HG02852 (cell line): ENCODE results near the gene SLC44A1.

Source experiments
- ATAC-seq: cut with Tn5 transposase; IDR thresholded peaks from one replicate; pipeline ENCODE4 v1.9.1; 2021; ENCODE audit warnings: mild to moderate bottlenecking, moderate library complexity; ENCODE audit not compliant: unreplicated experiment

Gene SLC44A1

DNA sequence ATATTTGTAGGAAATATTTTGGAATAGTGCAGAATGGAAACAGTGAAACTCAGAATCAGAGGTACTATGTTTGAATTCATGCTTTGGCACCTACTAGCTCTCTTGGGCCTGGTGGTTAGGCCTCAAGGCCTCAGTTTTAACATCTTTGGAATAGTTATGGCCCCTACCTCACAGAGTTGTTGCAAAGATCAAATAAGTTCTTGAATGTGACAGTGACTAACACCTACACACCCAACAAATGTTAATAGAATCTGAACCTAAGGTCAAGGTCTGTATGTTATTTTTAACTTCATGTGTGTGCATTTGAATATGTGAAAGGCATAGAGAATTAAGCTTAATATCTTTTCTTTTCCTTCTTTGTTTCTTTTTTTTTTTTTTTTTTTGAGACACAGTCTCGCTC lies 87.3 kb downstream of the SLC44A1 start:
- ATAC-seq = no peak

DNA sequence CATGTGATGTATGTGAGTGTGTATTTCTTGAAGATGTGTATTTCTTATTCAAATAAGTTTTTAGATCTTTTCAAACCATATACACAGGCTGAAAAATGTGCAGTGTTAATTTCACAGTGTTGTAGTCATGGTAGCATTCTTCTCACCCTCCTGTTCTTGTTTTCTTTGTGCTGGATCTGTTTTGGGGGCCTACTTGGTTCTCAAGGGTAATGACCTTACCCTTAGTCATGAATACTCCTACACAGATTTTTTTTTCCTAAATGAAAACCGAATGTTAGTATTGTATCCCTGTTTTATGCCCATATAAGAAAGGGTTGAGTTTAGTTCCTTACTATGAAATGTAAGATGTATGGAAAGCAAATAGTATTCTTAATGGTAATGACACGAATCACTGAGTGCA lies 88.0 kb downstream of the SLC44A1 start:
- ATAC-seq = no peak

DNA sequence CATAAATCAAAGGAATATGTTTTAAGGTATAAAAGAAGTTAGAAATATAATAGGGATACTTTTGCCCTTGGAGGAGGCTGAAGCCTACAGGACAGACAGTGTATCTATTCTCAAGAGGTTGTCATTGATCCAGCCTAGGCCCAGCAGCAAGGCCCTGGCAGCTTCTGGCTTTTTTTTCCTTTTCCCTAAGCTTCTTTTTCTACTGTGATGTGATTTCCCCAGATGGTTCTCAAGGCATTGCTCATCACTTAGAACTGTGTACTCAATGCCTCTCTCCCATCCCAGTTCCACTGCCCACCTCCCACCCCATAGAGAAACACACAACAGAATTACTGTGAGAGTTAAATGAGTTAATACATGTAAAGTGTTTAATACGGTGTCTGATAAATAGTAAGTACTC lies 88.6 kb downstream of the SLC44A1 start:
- ATAC-seq = no peak

DNA sequence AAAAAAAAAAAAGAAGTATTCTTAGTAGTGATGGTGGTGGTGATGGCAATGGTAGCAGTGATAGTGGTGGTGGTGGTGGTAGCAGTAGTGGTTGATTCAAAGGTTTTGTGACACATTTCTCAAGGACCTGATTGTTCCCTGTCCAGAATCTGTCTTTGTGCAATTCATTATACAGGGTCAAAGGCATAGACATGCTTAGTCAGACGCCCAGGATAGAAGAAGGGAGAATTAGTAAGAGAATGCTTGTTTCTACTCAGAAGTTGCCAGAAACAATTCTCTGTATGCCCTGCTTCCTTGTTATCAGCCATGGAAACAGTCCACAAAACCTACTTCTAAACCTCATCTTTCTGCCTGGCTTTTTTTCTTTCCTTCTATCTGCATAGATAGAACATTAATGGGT lies 89.4 kb downstream of the SLC44A1 start:
- ATAC-seq = no peak

DNA sequence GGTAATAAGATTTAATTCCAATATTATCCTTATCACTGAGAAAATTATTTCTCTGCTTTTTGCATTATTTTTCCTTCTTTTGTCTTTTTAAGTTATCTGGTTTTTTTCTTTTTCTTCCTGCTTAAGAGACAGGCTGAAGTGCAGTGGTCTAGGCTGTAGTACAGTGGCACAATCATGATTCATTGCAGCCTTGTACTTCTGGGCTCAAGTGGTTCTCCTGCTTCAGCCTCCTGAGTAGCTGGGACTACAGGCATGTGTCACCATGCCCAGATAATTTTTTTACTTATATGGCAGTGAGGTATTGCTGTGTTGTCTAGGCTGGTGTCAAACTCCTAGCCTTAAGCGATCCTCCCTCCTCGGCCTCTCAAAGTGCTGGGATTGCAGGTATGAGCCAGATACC lies 93.9 kb downstream of the SLC44A1 start:
- no peak for ATAC-seq

DNA sequence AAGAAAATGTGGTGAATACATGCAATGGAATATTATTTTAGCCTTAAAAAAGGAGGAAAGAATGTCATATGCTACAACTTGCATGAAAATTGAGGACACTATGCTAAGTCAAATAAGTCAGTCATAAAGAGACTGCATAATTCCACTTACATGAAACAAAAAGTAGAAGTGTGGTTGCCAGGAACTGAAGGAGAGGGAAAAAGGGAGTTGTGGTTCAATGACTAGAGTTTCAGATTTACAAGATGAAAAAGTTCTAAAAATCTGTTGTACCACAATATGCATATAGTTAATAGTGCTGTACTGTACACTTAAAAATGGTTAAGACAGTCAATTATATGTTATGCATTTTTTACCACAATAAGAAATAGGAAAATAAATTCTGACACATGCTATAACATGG lies 95.4 kb downstream of the SLC44A1 start:
- peak; percentile 42 for ATAC-seq

DNA sequence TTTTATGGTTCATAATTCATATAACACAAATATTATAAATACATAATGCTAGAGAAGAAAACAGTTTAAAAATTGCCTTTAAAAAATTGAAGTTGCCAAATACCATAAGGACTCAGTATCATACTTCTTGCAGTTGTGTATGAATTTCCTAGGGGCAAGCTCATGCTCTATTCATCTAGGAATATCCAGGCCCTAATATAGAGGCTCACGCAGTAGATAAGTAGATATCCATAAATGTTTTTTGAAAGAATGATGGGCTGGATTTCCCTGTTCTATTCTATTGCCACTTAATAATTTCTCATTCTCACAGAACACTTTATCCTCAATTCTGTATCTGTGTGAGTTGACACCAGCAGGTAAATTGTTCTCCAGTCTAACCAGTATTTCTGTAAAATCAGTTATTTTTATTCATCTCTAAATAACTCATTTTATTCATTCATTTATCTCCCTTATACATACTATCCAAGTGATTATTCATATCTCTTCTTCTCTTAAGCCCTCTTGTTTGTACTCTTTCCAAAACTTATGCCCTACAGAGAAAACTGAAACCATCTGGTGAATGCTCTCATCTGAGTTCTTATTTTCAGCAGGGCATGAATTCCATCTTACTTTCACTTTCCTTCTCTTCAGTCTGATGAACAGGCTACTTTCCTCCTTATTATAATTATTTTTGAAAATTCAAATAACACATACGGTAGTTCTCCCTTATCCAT lies 97.1 kb downstream of the SLC44A1 start:
- ATAC-seq = peak; percentile 56

DNA sequence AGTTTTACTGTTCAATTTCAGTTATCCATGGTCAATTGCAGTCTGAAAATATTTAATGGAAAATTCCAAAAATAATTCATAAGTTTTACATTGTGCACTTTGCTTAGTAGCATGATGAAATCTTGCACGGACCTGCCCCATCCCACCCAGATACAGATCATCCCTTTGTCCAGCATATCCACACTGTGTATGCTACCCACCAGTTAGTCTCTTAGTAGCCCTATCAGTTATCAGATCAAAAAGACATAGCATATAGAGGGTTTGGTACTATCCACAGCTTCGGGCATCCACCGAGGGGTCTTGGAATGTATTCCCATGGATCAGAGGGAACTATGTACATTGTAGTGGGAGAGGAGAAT lies 97.7 kb downstream of the SLC44A1 start:
- no peak for ATAC-seq

DNA sequence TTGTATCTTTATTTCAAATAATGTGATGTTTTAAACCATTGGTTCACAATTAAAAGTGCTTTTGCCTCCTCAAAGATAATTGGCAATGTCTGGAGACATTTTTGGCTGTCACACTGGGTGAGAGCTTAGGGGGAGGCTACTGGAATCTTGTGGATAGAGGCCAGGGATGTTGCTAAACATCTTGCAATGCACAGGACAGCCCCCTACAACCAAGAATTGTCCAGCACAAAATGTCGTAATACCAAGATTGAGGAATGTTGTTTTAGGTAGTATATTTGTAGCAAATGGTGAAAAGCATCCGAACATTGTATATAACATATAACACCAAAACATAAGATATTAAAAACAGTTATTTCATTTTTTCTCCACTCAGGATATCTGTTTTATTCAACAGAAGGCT lies 99.8 kb downstream of the SLC44A1 start:
- no peak for ATAC-seq

DNA sequence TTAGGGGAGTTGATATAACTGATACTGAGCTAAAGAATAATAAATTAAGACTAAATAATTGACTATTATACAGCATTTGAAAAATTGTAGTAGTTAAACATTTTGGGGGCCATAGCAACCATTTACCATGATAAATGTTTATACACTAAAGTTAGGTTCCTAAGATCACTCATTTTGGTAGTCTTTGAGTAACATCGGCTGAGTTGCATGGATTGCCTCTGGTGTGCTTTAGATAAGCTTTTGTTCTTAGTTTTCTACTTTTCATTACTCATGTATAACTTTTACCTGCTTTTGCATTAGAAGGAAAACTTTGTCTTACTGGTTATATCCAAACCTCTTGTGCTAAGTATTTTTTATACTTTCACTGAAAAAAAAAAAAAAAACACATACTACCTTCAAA lies 101.2 kb downstream of the SLC44A1 start:
- no peak for ATAC-seq

DNA sequence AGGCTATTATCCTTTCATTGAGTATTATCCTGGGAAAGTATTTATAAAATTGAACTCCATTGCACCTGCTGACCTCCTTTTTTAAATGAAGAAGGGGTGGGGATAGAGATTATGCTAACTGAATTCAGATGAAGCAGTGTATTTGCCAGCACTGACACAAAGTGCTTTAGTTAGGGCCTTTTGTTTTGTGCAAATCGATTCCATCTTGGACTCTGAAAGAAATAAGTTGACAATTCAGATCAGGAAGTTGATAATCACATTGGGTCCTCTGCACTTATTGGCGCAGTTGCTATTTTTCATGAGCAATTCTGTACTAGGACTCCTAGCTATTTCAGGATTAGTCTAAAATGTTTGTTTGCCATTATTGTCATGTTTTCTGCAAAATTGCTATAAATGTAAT lies 101.8 kb downstream of the SLC44A1 start:
- ATAC-seq = no peak

DNA sequence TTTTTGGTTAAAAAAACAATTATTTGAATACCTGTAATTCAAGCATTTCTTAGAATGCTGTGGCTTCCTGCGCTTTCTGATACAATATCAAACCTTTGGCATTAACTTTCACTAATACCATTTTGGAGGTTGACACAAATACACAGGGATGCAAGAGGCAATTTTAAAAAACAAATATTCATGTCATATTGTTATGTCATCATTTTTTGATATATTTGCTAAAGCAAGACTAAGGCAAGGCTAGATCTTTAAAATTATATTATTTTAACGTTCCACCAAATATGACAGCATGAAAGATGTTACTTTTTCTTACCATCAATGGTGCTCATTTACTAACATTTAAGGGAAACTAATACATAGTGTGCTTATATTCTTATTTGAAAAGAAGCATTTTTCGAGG lies 110.0 kb downstream of the SLC44A1 start:
- no peak for ATAC-seq

DNA sequence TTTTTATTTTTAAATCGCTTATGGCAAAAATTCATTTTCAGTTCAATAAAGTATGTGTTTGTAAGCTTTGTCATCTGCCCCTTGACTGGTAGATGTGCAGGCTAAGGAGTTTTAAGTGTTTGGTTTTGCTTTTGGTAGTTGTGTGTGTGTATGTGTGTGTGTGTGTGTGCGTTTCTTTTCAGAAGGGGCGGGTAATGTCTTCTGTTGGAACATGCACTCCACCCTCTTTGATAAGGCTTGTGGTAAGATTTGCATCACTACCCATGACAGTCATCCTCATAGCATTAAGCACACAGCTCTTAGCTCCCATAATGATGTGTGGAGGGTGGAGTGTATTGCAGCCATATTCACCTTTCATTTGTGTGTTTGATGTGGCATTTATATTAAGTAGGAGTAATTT lies 111.3 kb downstream of the SLC44A1 start:
- ATAC-seq = peak; percentile 49

DNA sequence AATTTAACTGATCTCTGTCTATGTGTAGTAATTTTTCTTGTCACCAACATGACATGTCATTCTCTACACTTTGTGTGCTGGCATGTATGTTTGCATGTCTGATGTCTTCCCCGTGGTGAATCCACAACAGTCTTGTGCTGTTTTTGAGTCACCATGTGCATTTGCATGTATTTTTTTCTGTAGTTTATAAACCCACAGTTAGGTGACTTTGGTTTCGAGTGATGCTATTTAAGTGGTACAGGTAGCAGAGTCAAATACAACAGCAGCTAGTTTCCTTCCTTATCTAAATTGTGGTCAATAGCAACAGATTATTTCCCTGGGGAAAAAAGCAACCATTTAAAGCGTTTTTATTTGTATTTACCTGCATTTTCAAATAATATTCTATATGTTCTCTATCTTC lies 113.5 kb downstream of the SLC44A1 start:
- peak; percentile 91 for ATAC-seq

DNA sequence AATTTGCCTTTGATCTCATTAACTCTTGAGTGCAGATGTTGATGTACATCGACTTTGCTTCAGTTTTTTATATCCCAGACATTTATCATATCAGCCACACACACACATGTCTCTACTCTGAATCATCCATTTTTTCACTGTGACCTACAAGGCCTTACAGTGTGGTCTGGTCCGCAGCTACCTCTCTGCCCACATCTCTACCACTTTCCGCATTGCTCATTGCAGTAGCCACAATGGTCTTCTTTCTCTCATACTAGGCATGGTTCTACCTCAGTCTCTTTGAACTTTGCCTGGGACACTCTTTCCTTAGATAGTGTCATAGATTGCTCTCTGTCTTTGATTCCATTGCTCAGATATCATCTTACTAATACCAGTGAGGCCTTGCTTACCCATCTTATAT lies 115.4 kb downstream of the SLC44A1 start:
- ATAC-seq = peak; percentile 42

DNA sequence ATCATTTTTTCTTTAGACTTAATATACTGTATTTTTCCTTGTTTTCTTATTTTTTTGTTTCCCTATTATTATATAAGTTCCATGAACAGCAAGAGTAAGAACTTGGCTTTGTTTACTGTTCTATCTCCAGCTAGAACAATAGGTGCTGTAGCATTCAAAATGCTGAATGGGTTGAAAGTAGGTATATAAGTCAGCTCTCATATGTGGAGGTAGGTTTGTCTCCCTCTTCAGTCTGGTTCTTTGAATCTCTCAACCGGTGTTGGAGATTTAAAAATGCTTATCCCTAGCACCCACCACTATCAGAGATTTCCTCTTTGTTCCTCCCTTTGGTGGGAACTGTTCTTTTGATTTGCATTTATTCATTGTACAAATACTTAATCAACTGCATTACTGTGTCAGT lies 115.9 kb downstream of the SLC44A1 start:
- ATAC-seq = no peak

DNA sequence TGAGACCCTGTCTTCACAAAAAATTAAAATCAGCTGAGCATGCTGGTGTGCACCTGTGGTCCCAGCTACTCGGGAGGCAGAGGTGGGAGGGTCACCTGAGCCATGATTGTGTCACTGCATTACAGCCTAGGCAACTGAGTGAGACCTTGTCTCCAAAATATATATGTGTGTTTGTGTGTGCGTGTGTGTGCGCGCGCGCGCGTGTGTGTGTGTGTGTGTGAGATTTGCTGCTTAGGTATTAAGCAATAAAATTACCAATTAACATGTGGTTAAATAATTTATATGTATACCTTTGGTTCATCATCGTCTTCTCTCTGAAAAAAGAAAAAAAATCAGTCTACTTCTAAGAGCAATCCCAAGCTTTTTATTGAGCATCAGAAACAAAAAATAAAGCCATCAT lies 117.4 kb downstream of the SLC44A1 start:
- no peak for ATAC-seq

DNA sequence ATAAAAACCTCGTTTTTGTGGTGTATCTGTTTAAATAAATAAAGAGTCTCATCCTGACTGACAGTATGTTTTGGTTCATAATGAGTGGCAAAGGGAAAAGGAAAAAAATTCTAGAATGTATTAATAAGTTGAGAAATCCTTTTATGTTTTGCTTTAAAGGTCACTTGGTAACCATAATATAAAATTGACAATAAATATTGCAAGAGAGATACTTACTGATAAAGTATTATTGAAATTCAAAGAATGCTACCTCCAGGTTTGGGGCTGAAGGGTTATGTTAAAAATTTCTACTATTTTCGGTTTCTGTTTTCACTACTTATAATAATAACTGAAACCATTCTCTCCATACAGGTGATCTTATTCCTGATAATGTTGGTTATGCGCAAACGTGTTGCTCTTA lies 118.0 kb downstream of the SLC44A1 start:
- ATAC-seq = no peak

DNA sequence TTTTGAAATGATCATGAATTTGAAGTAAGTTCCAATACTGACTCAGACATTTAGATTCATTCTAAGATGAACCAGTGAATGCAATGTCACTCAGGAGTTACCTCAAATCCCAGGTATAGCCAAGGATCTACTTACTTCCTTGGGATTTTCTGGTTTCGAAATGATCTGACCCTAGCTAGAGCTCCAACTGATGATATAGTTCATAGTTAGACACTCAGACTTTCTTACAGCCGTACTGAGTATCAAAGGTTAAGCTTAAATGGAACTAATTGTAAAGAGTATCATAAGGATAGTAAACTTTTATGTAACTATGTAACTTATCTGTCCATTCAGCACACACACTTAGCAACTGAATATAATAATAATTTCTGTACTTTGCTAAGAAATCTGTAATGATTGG lies 119.4 kb downstream of the SLC44A1 start:
- no peak for ATAC-seq

DNA sequence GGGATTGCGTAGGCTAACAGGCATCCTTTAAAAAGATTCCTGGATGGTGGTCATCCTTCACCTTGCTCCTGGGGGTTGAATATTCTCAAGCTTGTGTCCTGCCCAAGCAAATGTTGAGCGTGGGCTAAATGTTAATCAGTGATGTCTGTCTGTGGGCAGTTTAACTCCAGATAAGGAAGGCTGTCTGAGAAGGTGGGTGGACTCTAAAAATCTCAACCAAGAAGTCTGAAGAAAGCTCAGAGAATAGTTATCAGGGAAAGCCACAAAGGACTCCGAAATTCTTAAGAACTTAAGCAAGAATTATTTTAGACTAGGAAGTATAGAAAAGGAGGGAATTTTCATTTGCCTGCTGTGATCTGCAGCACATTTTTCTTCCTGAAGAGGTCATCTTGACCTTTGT lies 125.5 kb downstream of the SLC44A1 start:
- no peak for ATAC-seq

DNA sequence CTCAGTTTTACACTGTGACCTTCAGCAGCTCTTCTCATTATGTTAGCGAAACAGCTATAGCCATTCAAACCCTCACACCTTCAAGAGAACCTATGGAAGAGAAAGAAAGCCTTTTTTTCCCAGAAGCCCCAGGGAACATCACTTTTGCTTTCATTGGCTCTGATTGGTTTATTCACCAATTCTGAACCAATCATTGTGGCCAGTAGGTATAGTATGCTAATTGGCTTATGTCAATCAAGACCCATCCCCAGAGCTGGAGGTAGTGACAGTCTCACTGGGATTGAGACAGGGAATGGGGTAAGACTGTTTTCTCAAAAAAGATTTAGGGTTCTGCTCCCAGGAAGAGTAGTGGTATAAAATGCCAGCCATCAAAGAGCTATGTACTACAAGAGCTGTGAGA lies 129.3 kb downstream of the SLC44A1 start:
- ATAC-seq = no peak

DNA sequence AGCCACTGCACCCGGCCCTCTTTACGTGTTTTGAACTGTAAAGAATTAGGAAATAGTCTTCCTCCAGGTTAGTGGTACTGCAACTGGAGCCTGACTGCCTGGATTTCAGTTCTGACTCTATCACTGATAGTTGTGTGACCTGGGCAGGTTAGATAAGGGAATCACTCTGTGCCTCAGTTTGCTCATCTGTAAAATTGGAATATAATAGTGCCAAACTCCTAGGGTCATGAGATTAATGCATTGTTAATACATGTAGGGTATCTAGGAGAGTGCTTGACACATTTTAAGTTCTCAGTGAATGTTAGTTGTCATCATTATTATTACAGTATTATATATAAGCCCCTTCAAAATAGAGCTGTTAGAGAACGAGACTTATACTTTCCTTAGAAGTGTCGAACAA lies 130.9 kb downstream of the SLC44A1 start:
- no peak for ATAC-seq

DNA sequence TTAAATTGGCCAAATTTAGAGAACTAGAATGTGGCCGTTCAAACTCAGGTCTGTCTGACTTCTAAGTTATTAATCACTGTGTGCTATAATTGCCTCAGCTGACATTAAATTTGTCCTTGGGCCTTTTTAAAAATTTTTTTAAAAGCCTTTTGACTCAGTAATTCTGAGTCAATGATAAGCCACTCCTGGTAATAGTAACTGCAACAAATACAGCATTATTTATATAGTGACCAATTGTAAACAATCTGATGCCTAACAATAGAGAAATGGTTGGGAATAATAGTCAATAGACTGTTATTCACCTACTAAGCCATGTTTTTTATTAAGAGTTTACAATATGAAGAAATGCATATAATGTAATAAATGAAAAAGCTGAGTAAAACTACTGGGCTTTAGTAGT lies 132.4 kb downstream of the SLC44A1 start:
- ATAC-seq = no peak
